CD14-positive monocyte (primary cell): ENCODE results near the gene CSNK1G1. TPM values are rescaled to one million over a fixed set of nuclear protein-coding genes. Genes with fewer than 3 reads are reported as not detected.

ENCODE experiments used
- DNase-seq, 3 donors: peaks; one replicate each; pipeline ENCODE4 v3.0.0-alpha.2; 2011 to 2022
- H2AFZ ChIP-seq: 2 replicates; pipeline ENCODE4 v1.6.0; 2012; ENCODE audit warnings: mild to moderate bottlenecking, low read depth, low read length, inconsistent platforms; ENCODE audit not compliant: insufficient read depth, poor library complexity, severe bottlenecking
- H3K27ac ChIP-seq, 2 donors: 1 replicate in 1 of 2; 2 replicates in 1 of 2; pipeline ENCODE4 v1.5.1; 2012 to 2013; ENCODE audit warnings: low read length in 2 of 2, control low read depth in 1 of 2, inconsistent platforms in 1 of 2, low read depth in 1 of 2, mild to moderate bottlenecking in 1 of 2
- H3K27me3 ChIP-seq, 2 donors: one replicate each; pipeline versions ENCODE4 v1.6.0 to v1.6.1; 2011 to 2013; ENCODE audit warnings: low read length in 2 of 2; ENCODE audit not compliant: control insufficient read depth in 2 of 2, insufficient read depth in 2 of 2
- H3K36me3 ChIP-seq, 2 donors: replicated peaks in 1 of 2; 1 replicate in 1 of 2; 2 replicates in 1 of 2; pipeline versions ENCODE4 v1.5.1 to v1.6.1; 2012 to 2013; ENCODE audit warnings: low read length in 2 of 2, control low read depth in 1 of 2, inconsistent platforms in 1 of 2, mild to moderate bottlenecking in 1 of 2; ENCODE audit not compliant: insufficient read depth in 2 of 2, control insufficient read depth in 1 of 2
- H3K4me1 ChIP-seq, 2 donors: 1 replicate in 1 of 2; 2 replicates in 1 of 2; pipeline versions ENCODE4 v1.5.1 to v1.6.1; 2012 to 2013; ENCODE audit warnings: low read length in 2 of 2, control low read depth in 1 of 2, inconsistent platforms in 1 of 2, mild to moderate bottlenecking in 1 of 2, moderate library complexity in 1 of 2; ENCODE audit not compliant: insufficient read depth in 2 of 2, control insufficient read depth in 1 of 2
- H3K4me2 ChIP-seq: replicated peaks from 2 replicates; pipeline ENCODE3; 2012; ENCODE audit warnings: low read length, moderate library complexity, mild to moderate bottlenecking; ENCODE audit not compliant: poor library complexity, severe bottlenecking; ENCODE audit errors: extremely low read depth
- H3K4me3 ChIP-seq, 3 experiments: fragments of 200-600 bp in 1 of 3; sonication (generic) in 1 of 3; replicated peaks in 1 of 3; 1 replicate in 2 of 3; 2 replicates in 1 of 3; pipeline ENCODE4 v1.5.1; 2011 to 2013; ENCODE audit warnings: low read length in 3 of 3, mild to moderate bottlenecking in 3 of 3, control low read depth in 2 of 3, low read depth in 2 of 3, inconsistent platforms in 1 of 3, moderate library complexity in 1 of 3
- H3K79me2 ChIP-seq: 2 replicates; pipeline ENCODE4 v1.6.0; 2012; ENCODE audit warnings: mild to moderate bottlenecking, control low read depth, inconsistent platforms, low read length, moderate library complexity; ENCODE audit not compliant: insufficient read depth
- H3K9ac ChIP-seq: 2 replicates; pipeline ENCODE4 v1.6.0; 2017; ENCODE audit warnings: low read length, mild to moderate bottlenecking; ENCODE audit not compliant: insufficient read depth, poor library complexity, severe bottlenecking
- H3K9me3 ChIP-seq, 2 donors: replicated peaks in 1 of 2; 1 replicate in 1 of 2; 2 replicates in 1 of 2; pipeline versions ENCODE4 v1.5.1 to v1.6.1; 2012 to 2013; ENCODE audit warnings: low read length in 2 of 2, control low read depth in 1 of 2; ENCODE audit not compliant: control insufficient read depth in 1 of 2, insufficient read depth in 1 of 2
- H4K20me1 ChIP-seq: 2 replicates; pipeline ENCODE4 v1.6.0; 2012; ENCODE audit warnings: mild to moderate bottlenecking, low read length, control low read depth, moderate library complexity; ENCODE audit not compliant: insufficient read depth
- H3K27ac Mint-ChIP-seq, 7 donors: one replicate each; pipeline ENCODE4 v1.8.0; 2020; ENCODE audit warnings: mild to moderate bottlenecking in 7 of 7, mixed read lengths in 7 of 7, moderate library complexity in 6 of 7, inconsistent platforms in 2 of 7
- H3K27me3 Mint-ChIP-seq, 3 donors: one replicate each; pipeline ENCODE4 v1.8.0; 2021 to 2022; ENCODE audit warnings: low read depth in 3 of 3, mild to moderate bottlenecking in 3 of 3, mixed read lengths in 3 of 3, moderate library complexity in 3 of 3, inconsistent platforms in 1 of 3
- H3K36me3 Mint-ChIP-seq, 2 donors: one replicate each; pipeline ENCODE4 v1.8.0; 2020; ENCODE audit warnings: mixed read lengths in 2 of 2, inconsistent platforms in 1 of 2, mild to moderate bottlenecking in 1 of 2
- H3K4me1 Mint-ChIP-seq: one replicate; pipeline ENCODE4 v1.8.0; 2020; ENCODE audit warnings: mild to moderate bottlenecking, mixed read lengths
- H3K4me3 Mint-ChIP-seq, 2 donors: one replicate each; pipeline ENCODE4 v1.8.0; 2020; ENCODE audit warnings: mild to moderate bottlenecking in 2 of 2, mixed read lengths in 2 of 2, moderate library complexity in 1 of 2
- H3K9me3 Mint-ChIP-seq, 7 donors: one replicate each; pipeline ENCODE4 v1.8.0; 2020 to 2022; ENCODE audit warnings: mixed read lengths in 7 of 7, mild to moderate bottlenecking in 6 of 7, moderate library complexity in 6 of 7, inconsistent platforms in 2 of 7
- CTCF ChIP-seq: fragments of 200-600 bp; IDR thresholded peaks from one replicate; pipeline ENCODE4 v1.8.0; 2022; ENCODE audit warnings: antibody characterized with exemption, mild to moderate bottlenecking
- WGBS: methylation state at CpG from one replicate; pipeline ENCODE4 v1.1.5; 2013; ENCODE audit warnings: missing lambda C conversion rate; ENCODE audit not compliant: insufficient coverage; 5-methylcytosine and 5-hydroxymethylcytosine counted together
- intact Hi-C, 2 donors: fragments of 100-400 bp; cut with micrococcal nuclease; formaldehyde crosslinking; loops; one replicate each; pipeline versions ENCODE4 v1.15.0 to v1.15.1; 2023
- polyA plus RNA-seq, 3 donors: library from polyadenylated mRNA; depleted of rRNA in 1 of 3; unstranded in 2 of 3; stranded (reverse) in 1 of 3; fragments of 300-500 nt in 2 of 3; fragments of >200 nt in 1 of 3; fragmentation: Illumina TruSeq in 2 of 3; gene quantifications; 1 replicate in 2 of 3; 2 replicates in 1 of 3; pipeline ENCODE4 v1.2.3, GENCODE V29; 2012 to 2021

The CSNK1G1 gene
- polyA plus RNA-seq, 3 donors = 4.3 to 8.6 (median 7.7) TPM

GRCh38 chr15:64389036-64389435, 33.1 kb upstream of the CSNK1G1 start:
- H3K27me3 ChIP-seq = no peaks in the 10 kb centered on the region
- peaks cover 17 to 19% of the 10 kb centered on the region in 2 donors for H3K4me1 ChIP-seq
- H4K20me1 ChIP-seq = peaks cover 13% of the 10 kb centered on the region
- H3K79me2 ChIP-seq = peaks cover 49% of the 10 kb centered on the region
- peak overlapping the region; percentile 78 to 90 for H3K4me3 Mint-ChIP-seq
- no peak overlapping the region for H2AFZ ChIP-seq
- no peak for DNase-seq
- peak overlapping the region in 1 of 2 donors; percentile 49 for H3K27ac ChIP-seq
- intact Hi-C loops = loop anchor here in 1 of 2 donors (5.0 kb wide), 1 partner anchor 227 kb away; the partner anchor contains the start of gene PPIB
- peaks cover 0 to 2% (median 0%) of the 10 kb centered on the region in 7 donors for H3K9me3 Mint-ChIP-seq
- H3K36me3 ChIP-seq = peaks cover 10 to 21% of the 10 kb centered on the region in 2 donors
- TF ChIP-seq CTCF = no peak
- WGBS = 60% methylated on average over 5 of the region's 5 CpGs
- peaks cover 0 to 1% (median 0%) of the 10 kb centered on the region in 3 donors for H3K27me3 Mint-ChIP-seq
- peak overlapping the region in 1 of 3 experiments; percentile 98 for H3K4me3 ChIP-seq
- peak overlapping the region; percentile 27 for H3K9ac ChIP-seq
- H3K27ac Mint-ChIP-seq = peak overlapping the region; percentile 22 to 95 (median 81)
- H3K36me3 Mint-ChIP-seq = peaks cover 9 to 25% of the 10 kb centered on the region in 2 donors
- H3K4me2 ChIP-seq = peak overlapping the region; percentile 88
- H3K4me1 Mint-ChIP-seq = peaks cover 12% of the 10 kb centered on the region
- no peaks in the 10 kb centered on the region for H3K9me3 ChIP-seq

- no peaks in the 10 kb centered on the region for H3K27me3 ChIP-seq
- H4K20me1 ChIP-seq = peaks cover 12% of the 10 kb centered on the region
- peak within 1 kb of the TSS; percentile 88 for H3K9ac ChIP-seq
- peaks cover 1 to 10% of the 10 kb centered on the region in 2 donors for H3K36me3 ChIP-seq
- peak within 1 kb of the TSS; percentile 92 to 99 (median 96) for H3K27ac Mint-ChIP-seq
- peaks cover 12% of the 10 kb centered on the region for H3K4me1 Mint-ChIP-seq
- under 1% methylated on average over 32 of the region's 35 CpGs for WGBS
- H3K4me3 ChIP-seq = peak within 1 kb of the TSS; percentile 86 to 98 (median 92)
- peak within 1 kb of the TSS; percentile 54 to 93 for H3K27ac ChIP-seq
- H2AFZ ChIP-seq = peak within 1 kb of the TSS; percentile 98
- peaks cover 4 to 16% of the 10 kb centered on the region in 2 donors for H3K36me3 Mint-ChIP-seq
- DNase-seq = peak; percentile 95 to 97 (median 97)
- TF ChIP-seq CTCF = no peak
- peak within 1 kb of the TSS; percentile 88 for H3K4me2 ChIP-seq
- H3K9me3 Mint-ChIP-seq = peaks cover 0 to 2% (median 0%) of the 10 kb centered on the region in 7 donors
- intact Hi-C loops = loop anchor here in 1 of 2 donors (5.0 kb wide), 1 partner anchor 225 kb away; the partner anchor contains the start of gene PPIB
- peaks cover 45% of the 10 kb centered on the region for H3K79me2 ChIP-seq
- peak within 1 kb of the TSS; percentile 90 to 100 for H3K4me3 Mint-ChIP-seq
- H3K9me3 ChIP-seq = no peaks in the 10 kb centered on the region
- H3K27me3 Mint-ChIP-seq = peaks cover 0 to under 1% (median 0%) of the 10 kb centered on the region in 3 donors
- H3K4me1 ChIP-seq = peaks cover 17 to 19% of the 10 kb centered on the region in 2 donors
These were observed 31.7 kb upstream of the CSNK1G1 start, which contains the start of gene TRIP4 for GRCh38 chr15:64387562-64388168. TRIP4 (plus strand) TSS chr15:64387836; CDS start chr15:64387864, 28 bp downstream.
